GM19351 (cell line): ENCODE measurements around the gene SLC44A5.
A peak's percentile ranks its signal among the peaks of the same experiment; 100 is the strongest.
"Not testable (repeated sequence)": the region's sequence is repeated elsewhere in the genome, so short reads cannot be mapped to it uniquely, and the experiment has no call there.

Source experiments
- ATAC-seq: cut with Tn5 transposase; IDR thresholded peaks from one replicate; pipeline ENCODE4 v1.9.1; 2021; ENCODE audit warnings: mild to moderate bottlenecking, moderate library complexity; ENCODE audit not compliant: unreplicated experiment

Gene SLC44A5

GRCh38 chr1:75293270-75293669 lies 317.6 kb downstream of the SLC44A5 start:
- ATAC-seq = no peak

- no peak for ATAC-seq
These were observed 318.9 kb downstream of the SLC44A5 start for GRCh38 chr1:75292013-75292412.

- no peak for ATAC-seq
These were observed 334.5 kb downstream of the SLC44A5 start for GRCh38 chr1:75276385-75276784.

GRCh38 chr1:75275631-75276030 lies 335.3 kb downstream of the SLC44A5 start:
- ATAC-seq = no peak

- ATAC-seq = no peak
These were observed 335.9 kb downstream of the SLC44A5 start for GRCh38 chr1:75274920-75275506.

- ATAC-seq = no peak
These were observed 337.8 kb downstream of the SLC44A5 start for GRCh38 chr1:75273110-75273509.

GRCh38 chr1:75265792-75266191 lies 345.1 kb downstream of the SLC44A5 start:
- peak; percentile 86 for ATAC-seq

GRCh38 chr1:75264112-75264511 lies 346.8 kb downstream of the SLC44A5 start:
- no peak for ATAC-seq

- not testable (repeated sequence) for ATAC-seq
These were observed 347.3 kb downstream of the SLC44A5 start for GRCh38 chr1:75263616-75264015.

- ATAC-seq = peak; percentile 59
These were observed 349.0 kb downstream of the SLC44A5 start for GRCh38 chr1:75261946-75262345.

- ATAC-seq = no peak
These were observed 352.6 kb downstream of the SLC44A5 start for GRCh38 chr1:75258351-75258750.

GRCh38 chr1:75257424-75257823 lies 353.5 kb downstream of the SLC44A5 start:
- ATAC-seq = no peak

GRCh38 chr1:75250114-75250513 lies 360.8 kb downstream of the SLC44A5 start:
- ATAC-seq = not testable (repeated sequence)

GRCh38 chr1:75245239-75245638 lies 365.7 kb downstream of the SLC44A5 start:
- ATAC-seq = no peak

- ATAC-seq = no peak
These were observed 367.8 kb downstream of the SLC44A5 start for GRCh38 chr1:75243124-75243523.

- ATAC-seq = no peak
These were observed 373.6 kb downstream of the SLC44A5 start for GRCh38 chr1:75237316-75237715.

GRCh38 chr1:75234562-75234961 lies 376.4 kb downstream of the SLC44A5 start:
- ATAC-seq = no peak

GRCh38 chr1:75233302-75233929 lies 377.5 kb downstream of the SLC44A5 start:
- ATAC-seq = peak; percentile 96

- ATAC-seq = no peak
These were observed 390.8 kb downstream of the SLC44A5 start for GRCh38 chr1:75220072-75220471.

GRCh38 chr1:75214017-75214416 lies 396.9 kb downstream of the SLC44A5 start:
- ATAC-seq = no peak

- ATAC-seq = no peak
These were observed 399.3 kb downstream of the SLC44A5 start for GRCh38 chr1:75211648-75212047.

GRCh38 chr1:75208862-75209261 lies 402.1 kb downstream of the SLC44A5 start:
- no peak for ATAC-seq
